ENCODE measurements around the gene ATP5F1A.
"Not testable (repeated sequence)": the region's sequence is repeated elsewhere in the genome, so short reads cannot be mapped to it uniquely, and the experiment has no call there.

The ATP5F1A gene

GRCh38 chr18:46097801-46098615 is at the start of gene ATP5F1A:
TSS of gene ATP5F1A (minus strand) at chr18:46098296. CDS start at chr18:46098231, 65 bp downstream.
- DNase-seq (ENCODE audit: low read depth) = peak; percentile 79

- DNase-seq (ENCODE audit: low read depth) = no peak
These were observed 43.1 kb upstream of the ATP5F1A start for GRCh38 chr18:46141199-46141598.

- DNase-seq (ENCODE audit: low read depth) = no peak
These were observed 42.1 kb upstream of the ATP5F1A start for GRCh38 chr18:46140173-46140572.

GRCh38 chr18:46134920-46135675 is 37.0 kb upstream of the ATP5F1A start:
- DNase-seq (ENCODE audit: low read depth) = no peak

- DNase-seq (ENCODE audit: low read depth) = no peak
These were observed 35.4 kb upstream of the ATP5F1A start for GRCh38 chr18:46133534-46133933.

GRCh38 chr18:46130549-46130948 is 32.5 kb upstream of the ATP5F1A start:
- not testable (repeated sequence) for DNase-seq (ENCODE audit: low read depth)

GRCh38 chr18:46130061-46130460 is 32.0 kb upstream of the ATP5F1A start:
- no peak for DNase-seq (ENCODE audit: low read depth)

GRCh38 chr18:46126625-46127024 is 28.5 kb upstream of the ATP5F1A start:
- not testable (repeated sequence) for DNase-seq (ENCODE audit: low read depth)

- no peak for DNase-seq (ENCODE audit: low read depth)
These were observed 15.7 kb upstream of the ATP5F1A start for GRCh38 chr18:46113751-46114150.

GRCh38 chr18:46110406-46110805 is 12.3 kb upstream of the ATP5F1A start:
- no peak for DNase-seq (ENCODE audit: low read depth)

- no peak for DNase-seq (ENCODE audit: low read depth)
These were observed 11.3 kb upstream of the ATP5F1A start for GRCh38 chr18:46109386-46109785.

- DNase-seq (ENCODE audit: low read depth) = peak; percentile 76
These were observed 6.2 kb upstream of the ATP5F1A start, which contains the start of gene HAUS1 for GRCh38 chr18:46104128-46104911. TSS of gene HAUS1 (plus strand) at chr18:46104385. CDS start at chr18:46104412, 27 bp downstream.

- no peak for DNase-seq (ENCODE audit: low read depth)
These were observed 1.4 kb upstream of the ATP5F1A start for GRCh38 chr18:46099463-46099862.

- no peak for DNase-seq (ENCODE audit: low read depth)
These were observed 479 bp upstream of the ATP5F1A start for GRCh38 chr18:46098616-46098933.

GRCh38 chr18:46097431-46097800 is 680 bp downstream of the ATP5F1A start:
- no peak for DNase-seq (ENCODE audit: low read depth)

GRCh38 chr18:46096651-46097300 is 1.3 kb downstream of the ATP5F1A start:
- DNase-seq (ENCODE audit: low read depth) = no peak

- no peak for DNase-seq (ENCODE audit: low read depth)
These were observed 2.6 kb downstream of the ATP5F1A start for GRCh38 chr18:46095532-46095931.

GRCh38 chr18:46088501-46088900 is 9.6 kb downstream of the ATP5F1A start:
- not testable (repeated sequence) for DNase-seq (ENCODE audit: low read depth)

GRCh38 chr18:46084431-46084830 is 13.7 kb downstream of the ATP5F1A start:
- DNase-seq (ENCODE audit: low read depth) = no peak

- DNase-seq (ENCODE audit: low read depth) = no peak
These were observed 17.9 kb downstream of the ATP5F1A start for GRCh38 chr18:46080156-46080555.

GRCh38 chr18:46079336-46079735 is 18.8 kb downstream of the ATP5F1A start:
- DNase-seq (ENCODE audit: low read depth) = no peak
